HG02623 (cell line): ENCODE results near the gene NBAS.

Experiments used
- ATAC-seq: cut with Tn5 transposase; IDR thresholded peaks from one replicate; pipeline ENCODE4 v1.9.1; 2021; ENCODE audit warnings: moderate library complexity; ENCODE audit not compliant: unreplicated experiment

The NBAS gene

DNA sequence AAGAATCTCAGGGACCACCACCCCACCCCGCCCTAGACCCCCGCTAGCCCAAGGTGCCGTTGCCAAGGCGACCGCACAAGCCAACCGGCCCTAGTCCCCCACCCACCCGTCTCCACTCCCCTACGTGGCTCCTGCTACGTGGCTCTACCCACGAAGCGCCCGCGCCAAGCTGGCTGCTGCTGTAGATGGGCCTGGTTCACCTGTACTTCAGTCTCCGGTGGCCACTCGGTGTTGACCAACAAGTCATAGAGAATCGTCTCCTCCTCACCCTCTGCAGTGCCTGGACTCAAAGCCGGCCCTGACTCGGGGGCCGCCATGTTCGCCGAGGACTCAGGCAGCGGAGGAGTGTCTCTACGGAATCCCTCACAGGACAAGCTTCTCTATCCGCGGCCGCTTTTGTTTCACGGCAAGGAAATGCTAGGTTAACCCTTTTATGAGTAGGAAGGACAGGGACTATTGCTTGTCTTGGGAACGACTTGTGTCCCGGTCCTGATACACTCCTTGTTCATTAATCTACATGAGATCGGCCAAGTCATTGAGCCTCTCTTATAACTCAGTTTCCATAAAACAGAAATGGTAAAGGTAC, at the start of gene NBAS:
Gene NBAS, minus strand, starts transcription at position 347 of the 586 bp plus-strand sequence. Its CDS starts 30 bp downstream, at position 317.
- peak; percentile 86 for ATAC-seq

DNA sequence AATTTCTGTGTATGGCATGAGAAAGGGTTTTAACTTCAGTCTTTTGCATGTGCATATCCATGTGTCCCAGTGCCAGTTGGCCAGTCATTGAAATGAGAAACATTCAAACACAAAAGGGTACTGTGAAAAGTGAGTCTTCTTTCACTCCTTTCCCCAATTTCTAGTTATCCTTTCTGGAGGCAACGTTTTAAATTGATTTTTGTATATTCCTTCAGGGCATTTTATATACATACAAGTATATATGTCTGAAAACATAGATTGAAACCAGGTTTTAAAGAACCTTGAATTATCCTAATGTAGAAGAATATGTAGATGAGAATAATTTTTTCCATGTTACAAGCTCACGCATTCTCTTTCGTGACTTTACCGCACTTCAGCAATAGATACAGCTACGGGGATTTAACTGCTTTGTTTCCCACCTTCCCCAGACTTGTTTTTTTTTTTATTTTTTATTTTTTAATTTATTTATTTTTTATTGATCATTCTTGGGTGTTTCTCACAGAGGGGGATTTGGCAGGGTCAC, 49.4 kb upstream of the NBAS start:
- ATAC-seq: no peak

DNA sequence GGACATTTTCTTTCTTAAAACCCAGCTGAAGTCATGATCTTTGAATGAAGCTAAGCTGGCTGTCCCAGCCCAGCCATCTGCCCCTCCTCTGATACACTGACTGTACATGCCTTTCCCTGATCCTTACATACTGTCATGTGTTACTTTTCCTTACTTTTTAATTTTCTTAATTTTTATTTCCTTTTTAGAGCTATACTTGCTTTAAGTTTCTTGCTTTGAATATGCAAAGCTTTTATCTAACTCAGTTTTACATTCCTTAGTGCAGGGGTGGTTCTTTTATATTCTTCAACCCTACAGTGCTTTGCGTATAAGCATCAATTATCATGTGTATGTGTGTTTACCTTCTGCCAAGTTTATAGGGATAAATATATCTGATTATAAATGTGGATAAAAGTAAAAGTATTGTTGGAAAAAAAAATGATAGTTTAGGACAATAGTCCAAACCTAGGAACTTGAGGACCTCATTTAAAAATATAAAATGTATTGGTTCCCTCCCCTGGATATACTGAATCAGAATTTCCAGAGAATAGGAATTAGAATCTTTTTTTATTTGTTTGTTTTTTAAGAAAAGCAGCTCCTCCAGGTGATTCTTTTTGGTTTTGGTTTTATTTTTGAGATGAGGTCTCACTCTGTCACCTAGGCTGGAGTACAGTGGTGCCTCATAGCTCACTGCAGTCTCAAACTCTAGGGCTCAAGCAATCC, 48.4 kb upstream of the NBAS start:
- no peak for ATAC-seq

DNA sequence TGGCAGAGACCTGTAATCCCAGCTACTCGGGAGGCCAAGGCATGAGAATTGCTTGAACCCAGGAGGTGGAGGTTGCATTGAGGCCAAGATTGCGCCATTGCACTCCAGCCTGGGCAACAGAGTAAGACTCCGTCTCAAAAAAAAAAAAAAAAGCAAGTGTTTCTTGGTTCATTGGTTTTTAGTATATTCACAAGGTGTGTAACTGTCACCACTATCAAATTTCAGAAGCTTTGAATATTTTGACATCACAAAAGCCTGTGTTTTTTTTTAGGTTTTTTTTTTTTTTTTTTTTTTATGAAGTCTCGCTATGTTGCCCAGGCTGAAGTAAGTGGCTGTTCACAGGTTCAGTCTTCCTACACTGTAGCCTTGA, 47.2 kb upstream of the NBAS start:
- ATAC-seq: no peak

DNA sequence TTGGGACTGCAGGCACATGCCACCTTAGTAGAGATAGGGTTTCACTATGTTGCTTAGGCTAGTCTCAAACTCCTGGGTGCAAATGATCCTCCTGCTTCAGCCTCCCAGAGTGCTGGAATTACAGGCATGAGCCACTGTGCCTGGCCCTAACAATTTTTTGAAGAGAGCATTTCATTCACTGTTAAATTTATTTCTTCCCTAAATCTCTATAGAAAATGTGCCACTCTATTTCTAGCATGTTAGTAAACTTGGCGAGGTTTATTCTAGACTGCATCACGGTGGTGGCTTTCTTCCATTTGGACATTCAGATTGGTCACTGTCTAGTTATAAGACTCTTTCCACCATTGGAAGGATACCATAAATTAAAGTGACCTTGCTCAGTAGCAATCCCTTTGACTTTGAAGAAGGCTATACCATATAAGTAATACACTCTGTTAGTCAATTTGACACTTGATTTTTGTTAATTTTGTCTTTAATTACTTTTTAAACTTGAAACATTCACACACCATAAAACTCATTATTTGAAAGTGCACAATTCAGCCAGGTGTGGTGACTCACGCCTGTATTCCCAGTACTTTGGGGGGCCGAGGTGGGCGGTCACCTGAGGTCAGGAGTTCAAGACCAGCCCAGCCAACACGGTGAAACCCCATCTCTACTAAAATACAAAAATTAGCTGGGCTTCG, 46.7 kb upstream of the NBAS start:
- no peak for ATAC-seq

DNA sequence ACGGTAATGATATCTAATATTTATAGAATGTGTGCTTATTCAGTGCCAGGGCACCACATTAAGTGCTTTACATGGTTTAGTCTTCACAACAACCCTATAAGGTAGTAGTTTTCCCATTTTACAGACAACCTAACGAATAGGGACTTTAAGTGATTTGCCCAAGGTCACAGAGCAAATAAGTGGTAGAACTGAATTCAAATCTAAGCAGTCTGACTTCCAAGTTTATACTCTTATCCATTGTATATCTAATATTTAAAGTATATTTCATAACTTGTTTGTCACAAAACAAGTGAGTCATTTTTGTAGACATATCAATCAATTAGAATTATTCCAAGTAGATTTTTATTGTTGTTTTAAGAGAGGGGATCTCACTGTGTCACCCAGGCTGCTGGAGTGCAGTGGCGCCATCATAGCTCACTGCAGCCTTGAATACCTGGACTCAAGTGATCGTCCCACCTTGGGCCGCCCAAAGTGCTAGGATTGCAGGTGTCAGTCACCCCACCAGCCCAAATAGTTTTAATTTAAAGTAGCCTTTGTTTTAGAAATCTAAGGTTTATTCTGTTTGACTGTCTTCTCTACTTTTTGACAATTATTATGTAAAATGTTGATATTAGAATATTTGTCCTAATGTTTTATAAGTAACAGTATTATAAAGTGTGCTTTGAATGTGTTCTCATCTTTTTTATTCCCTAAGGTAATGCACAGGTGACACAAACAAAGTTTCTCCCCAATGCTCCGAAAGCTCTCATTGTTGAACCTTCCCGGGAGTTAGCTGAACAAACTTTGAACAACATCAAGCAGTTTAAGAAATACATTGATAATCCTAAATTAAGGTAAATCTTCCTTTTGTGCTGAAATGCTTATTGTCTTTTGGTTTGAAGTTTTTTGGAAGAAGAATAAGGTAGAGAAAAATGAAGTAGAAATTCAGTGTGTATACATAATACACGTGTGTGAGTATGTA, 45.6 kb upstream of the NBAS start:
- ATAC-seq: no peak

DNA sequence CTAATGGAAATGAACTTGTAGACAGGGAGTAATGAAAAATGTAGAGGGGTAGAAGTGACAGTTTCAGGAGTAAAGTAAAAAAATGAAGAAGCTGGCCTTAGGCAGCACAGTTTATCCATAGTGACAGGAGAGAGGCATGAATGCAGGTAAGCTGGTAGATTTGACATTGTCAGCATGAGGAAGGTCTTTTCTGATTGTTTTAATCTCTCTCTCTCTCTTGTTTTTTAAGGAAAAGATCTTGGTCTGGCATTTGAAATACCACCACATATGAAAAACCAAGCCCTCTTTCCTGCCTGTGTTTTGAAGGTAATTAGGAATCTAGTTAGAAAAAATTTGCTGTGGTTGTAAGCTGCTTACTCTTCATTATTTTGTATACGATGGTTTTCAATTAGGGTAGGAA, 44.6 kb upstream of the NBAS start:
- no peak for ATAC-seq

DNA sequence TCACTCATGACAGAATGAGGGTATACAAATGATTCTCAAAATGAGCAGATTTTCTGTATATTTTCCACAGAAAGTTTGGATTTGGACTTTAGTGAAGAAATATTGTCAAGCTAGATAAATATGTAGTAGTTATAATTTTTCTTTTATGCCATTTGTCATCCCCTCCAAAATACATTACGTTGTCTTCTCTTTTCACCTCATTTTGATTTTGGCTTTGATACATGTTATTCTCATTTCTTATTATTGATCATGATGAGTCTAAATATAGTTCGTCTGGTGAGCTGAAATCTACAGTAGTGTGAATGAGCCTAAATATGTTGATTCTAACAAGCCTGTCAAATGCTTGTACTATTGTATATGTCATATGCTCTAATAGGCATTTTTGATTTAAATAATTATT, 42.8 kb upstream of the NBAS start:
- ATAC-seq: no peak

DNA sequence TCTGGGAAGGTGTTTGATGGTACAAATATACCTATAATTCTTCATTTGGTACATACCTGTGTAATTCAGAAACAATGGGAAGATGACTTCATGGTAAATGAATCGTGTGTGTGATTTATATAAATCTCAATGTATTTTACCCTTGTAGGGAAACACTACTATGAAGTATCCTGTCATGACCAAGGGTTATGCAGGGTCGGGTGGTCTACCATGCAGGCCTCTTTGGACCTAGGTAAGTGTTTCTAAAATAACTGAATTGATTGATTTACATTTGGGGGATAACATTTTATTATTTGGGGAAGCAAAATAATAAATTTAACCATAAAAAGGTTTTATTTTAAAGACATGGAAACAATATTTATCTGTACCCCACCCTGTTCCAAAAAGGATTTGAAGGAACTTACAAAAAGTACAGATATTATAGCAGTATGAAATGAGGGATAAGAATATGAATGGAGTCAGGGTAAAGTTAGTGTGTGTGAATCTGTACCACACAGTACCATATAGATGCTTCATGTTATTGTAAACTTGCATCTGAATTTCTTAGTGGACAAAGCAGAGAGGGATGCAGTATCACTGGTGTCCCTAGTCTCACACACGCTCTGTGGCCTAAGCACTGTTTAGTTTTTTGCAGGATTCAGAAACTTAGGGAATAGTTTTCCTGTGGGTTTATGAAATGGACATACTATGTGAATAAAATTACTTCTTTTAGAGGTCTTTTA, 42.1 kb upstream of the NBAS start:
- ATAC-seq: no peak

DNA sequence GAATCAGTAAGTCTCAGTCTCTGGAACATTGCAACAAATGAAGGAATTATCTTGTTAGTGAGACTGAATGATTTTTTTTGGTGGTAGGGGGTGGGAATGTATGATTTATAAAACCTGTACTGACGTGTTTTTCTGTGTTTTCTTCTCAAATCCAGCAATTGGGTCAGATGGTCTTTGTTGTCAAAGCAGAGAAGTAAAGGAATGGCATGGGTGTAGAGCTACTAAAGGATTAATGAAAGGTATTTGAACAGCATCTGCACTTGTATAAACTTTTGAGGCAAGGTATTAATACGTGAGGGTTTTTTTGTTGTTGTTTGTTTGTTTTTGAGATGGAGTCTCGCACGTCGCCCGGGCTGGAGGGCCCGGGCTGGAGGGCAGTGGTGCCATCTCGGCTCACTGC, 41.3 kb upstream of the NBAS start:
- ATAC-seq: no peak

DNA sequence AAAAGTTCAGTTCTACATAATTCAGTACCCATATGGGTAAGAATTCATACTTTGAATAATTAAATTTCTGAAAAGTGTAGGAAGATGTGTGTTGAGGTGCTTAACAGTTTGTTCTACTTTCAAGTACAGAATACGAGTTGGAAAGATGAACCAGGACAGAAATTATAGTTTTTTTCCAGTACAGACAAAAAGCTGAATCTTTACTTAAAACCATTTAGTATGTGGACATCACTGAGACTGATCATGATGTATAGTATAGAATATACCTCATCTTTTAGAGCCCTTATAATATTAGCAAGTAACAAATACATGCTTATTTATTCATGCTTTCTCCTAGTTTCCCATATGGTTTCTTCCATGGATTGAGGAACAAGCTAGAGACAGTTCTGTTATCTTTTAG, 40.5 kb upstream of the NBAS start:
- no peak for ATAC-seq

DNA sequence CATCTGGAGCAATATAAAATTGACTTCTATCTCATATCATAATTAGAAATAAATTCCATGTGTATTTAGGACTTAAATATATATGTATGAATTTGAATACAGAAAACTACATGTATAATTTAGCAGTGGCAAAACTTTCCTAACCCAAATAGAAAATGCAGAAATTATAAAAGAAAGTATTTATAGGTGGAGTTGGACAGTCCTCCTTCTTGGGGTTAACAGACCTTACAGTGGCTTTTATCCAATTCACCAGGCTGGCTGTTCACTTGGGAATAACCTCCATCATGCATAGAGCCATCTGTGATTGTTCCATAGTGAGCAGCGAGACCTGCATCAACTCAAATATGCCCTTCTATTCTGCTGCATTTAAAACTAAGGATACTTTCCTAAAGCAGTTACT, 38.9 kb upstream of the NBAS start:
- no peak for ATAC-seq

DNA sequence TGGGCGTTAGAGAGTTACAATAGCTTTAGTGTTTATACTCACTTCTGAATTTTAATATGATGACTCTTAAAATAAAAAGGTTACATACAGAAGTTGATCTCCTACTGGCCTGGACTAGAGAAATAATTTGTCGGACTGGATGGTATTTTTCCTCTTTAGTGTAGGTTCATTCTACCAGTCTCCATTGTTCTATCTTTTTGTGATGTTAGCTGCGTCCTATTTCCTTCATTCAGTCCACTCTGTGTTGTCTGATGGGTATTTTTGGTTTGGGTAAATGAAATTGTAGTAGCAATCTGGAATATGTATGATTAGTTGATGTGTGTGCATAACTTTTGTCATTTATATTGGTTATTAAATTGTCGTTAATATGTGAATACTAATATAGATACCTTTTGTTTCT, 35.8 kb upstream of the NBAS start:
- no peak for ATAC-seq

DNA sequence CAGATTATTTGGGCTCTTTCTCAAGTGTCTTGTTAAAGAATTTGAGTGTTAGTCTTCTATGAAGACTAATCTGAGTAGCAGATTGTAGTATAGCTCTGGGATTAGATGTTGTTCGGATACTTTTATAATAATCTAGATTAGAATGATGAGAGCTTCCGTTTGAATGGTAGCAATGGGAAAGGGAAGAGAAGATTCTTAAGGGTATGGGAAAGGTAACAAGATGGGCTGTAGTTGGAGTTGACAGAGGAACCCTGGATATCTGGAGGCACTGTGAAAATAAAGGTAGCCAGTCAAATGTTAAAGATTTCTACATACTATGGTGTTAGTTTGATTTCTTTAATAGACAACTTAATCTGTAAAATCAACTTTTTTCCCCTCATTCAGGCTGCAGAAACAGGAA, 35.2 kb upstream of the NBAS start:
- no peak for ATAC-seq

DNA sequence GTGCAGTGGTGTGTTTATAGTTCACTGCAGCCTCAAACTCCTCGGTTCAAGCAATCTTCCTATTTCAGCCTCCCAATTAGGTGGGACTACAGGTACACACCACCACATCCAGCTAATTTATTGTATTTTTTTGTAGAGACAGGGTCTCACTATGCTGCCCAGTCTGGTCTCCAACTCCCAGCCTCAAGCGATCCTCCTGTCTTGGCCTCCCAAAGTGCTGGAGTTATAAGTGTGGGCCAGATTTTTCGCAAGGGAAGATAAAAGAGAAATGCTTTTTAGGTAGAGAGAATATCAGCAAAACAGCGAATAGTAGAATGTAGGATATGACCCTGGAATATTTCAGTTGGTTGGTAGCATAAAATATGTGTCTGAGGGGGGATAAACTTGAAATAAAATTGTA, 34.8 kb upstream of the NBAS start:
- ATAC-seq: no peak

DNA sequence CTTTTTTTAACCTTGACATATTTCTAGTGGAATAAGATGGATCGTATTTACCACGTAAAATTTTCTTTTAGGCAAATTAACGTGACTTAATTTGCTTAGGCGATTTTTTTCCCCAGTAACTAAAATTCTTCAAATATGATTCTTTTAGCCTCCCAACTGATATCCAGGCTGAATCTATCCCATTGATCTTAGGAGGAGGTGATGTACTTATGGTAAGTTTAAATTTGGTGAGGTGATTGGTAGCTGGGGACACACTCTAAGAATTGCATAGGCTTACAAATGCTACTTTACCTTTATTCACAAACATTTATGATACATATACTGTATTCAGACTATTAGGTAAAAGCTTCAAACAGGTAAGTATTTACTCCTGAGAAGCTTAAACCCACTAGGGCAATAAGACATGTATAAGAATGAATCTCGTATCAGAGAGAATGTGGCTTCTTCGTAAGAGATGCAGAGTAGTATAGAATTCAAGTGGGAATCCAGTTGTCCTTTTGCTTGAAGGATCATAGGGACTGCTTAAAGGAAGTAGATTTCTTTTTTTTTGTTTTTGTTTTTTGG, 34.3 kb upstream of the NBAS start:
- no peak for ATAC-seq

DNA sequence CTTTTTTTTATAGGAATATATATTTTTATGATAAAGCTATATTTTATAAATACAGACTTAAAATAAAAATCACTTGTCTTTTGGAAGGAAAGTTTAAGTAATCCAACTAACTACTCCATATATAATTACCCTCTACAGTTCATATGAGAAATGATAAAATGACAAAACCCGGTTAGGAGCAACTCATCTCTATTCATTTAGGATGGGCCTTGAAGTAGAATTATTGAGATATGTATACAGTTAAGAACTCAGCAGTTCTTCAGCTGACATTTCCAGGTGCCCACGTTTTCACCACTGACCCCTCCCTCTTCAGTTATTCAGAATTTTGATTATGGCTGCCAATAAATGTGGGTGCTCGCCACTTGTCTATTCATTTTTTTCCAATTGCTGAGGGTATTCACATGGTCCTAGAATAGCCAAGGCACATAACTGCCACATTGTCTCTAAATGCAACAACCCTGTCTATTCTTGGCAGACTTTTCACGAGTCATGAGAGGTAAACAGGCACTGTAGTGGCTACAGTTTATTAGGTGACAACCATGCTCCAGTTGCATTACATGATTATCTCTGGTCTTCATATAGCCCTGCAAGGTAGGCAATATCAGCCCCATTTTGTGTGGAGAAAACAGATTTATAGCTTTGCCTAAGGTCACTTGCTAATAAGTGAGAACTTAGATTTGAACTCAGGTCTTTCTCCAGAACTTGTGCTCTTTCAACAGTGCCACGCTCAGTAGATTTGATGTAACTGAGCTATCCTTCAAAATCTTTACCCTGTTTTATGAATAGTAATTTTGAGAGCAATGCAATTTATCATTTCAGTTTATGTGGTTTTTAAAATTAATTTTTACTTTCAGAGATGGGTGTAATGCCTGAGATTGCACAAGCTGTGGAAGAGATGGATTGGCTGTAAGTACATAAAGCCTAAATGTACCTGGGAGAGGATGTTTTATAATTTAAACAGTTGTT, 33.4 kb upstream of the NBAS start:
- no peak for ATAC-seq

DNA sequence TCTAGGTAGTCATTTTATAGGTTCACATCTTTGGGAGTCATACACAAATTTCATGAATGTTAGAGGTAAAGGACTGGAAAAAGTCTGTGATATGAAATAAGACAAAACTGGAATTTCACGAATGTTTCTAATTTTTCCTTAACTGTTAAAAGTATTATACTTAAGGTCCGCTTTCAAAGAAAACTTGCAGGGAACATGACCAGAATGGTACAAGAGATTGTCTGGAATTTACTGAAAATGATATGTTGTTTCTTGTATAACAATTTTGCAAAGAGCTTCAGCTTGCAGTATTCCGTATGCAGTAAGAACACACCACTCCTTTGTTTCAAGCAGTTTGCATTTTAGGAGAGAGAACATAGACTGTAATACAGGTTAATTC, 32.2 kb upstream of the NBAS start:
- ATAC-seq: no peak
